HG03108 (cell line): ENCODE data around the gene UBA3.

Experiments
- ATAC-seq: cut with Tn5 transposase; IDR thresholded peaks from one replicate; pipeline ENCODE4 v1.9.1; 2021; ENCODE audit warnings: moderate library complexity; ENCODE audit not compliant: unreplicated experiment

Gene UBA3

GRCh38 chr3:69080233-69080920, at the start of gene UBA3:
UBA3 (minus strand) TSS chr3:69080365; CDS start chr3:69080353, 12 bp downstream.
- peak; percentile 41 for ATAC-seq

GRCh38 chr3:69129531-69129930, 49.4 kb upstream of the UBA3 start:
- ATAC-seq, result no peak

GRCh38 chr3:69128509-69128908, 48.3 kb upstream of the UBA3 start:
- ATAC-seq, result no peak

- no peak for ATAC-seq
Measured at GRCh38 chr3:69126999-69127398, 46.8 kb upstream of the UBA3 start.

GRCh38 chr3:69126216-69126615, 46.1 kb upstream of the UBA3 start:
- no peak for ATAC-seq

- ATAC-seq, result no peak
Measured at GRCh38 chr3:69122403-69122802, 42.2 kb upstream of the UBA3 start, which contains the start of gene LMOD3. LMOD3 (minus strand) TSS chr3:69122595; CDS start chr3:69122386, 209 bp downstream.

- ATAC-seq, result no peak
Measured at GRCh38 chr3:69121950-69122349, 41.8 kb upstream of the UBA3 start.

- no peak for ATAC-seq
Measured at GRCh38 chr3:69121513-69121912, 41.3 kb upstream of the UBA3 start.

- ATAC-seq, result no peak
Measured at GRCh38 chr3:69120879-69121464, 40.8 kb upstream of the UBA3 start.

- ATAC-seq, result no peak
Measured at GRCh38 chr3:69119681-69120080, 39.5 kb upstream of the UBA3 start.

- no peak for ATAC-seq
Measured at GRCh38 chr3:69119138-69119537, 39.0 kb upstream of the UBA3 start.

- no peak for ATAC-seq
Measured at GRCh38 chr3:69118555-69118954, 38.4 kb upstream of the UBA3 start.

GRCh38 chr3:69116897-69117296, 36.7 kb upstream of the UBA3 start:
- ATAC-seq, result no peak

GRCh38 chr3:69116162-69116561, 36.0 kb upstream of the UBA3 start:
- ATAC-seq, result no peak

- no peak for ATAC-seq
Measured at GRCh38 chr3:69115731-69116130, 35.6 kb upstream of the UBA3 start.

- no peak for ATAC-seq
Measured at GRCh38 chr3:69113536-69113935, 33.4 kb upstream of the UBA3 start.

GRCh38 chr3:69110941-69111546, 30.9 kb upstream of the UBA3 start:
- no peak for ATAC-seq

GRCh38 chr3:69108811-69109210, 28.6 kb upstream of the UBA3 start:
- ATAC-seq, result no peak

GRCh38 chr3:69107841-69108240, 27.7 kb upstream of the UBA3 start:
- no peak for ATAC-seq

GRCh38 chr3:69105320-69105719, 25.2 kb upstream of the UBA3 start:
- no peak for ATAC-seq

GRCh38 chr3:69104586-69104985, 24.4 kb upstream of the UBA3 start:
- no peak for ATAC-seq

- ATAC-seq, result no peak
Measured at GRCh38 chr3:69103123-69103522, 23.0 kb upstream of the UBA3 start.
